Suprapubic skin (tissue), 4 donors: ENCODE results near the gene NFATC2.

Experiments
- EP300 ChIP-seq: sonication (generic); formaldehyde crosslinking; IDR thresholded peaks from one replicate; pipeline ENCODE4 v1.6.1; 2017; ENCODE audit warnings: antibody characterized with exemption
- POLR2A ChIP-seq, 2 donors: fragments of 450-650 bp; IDR thresholded peaks; one replicate each; pipeline ENCODE4 v1.6.1; 2017; ENCODE audit warnings: antibody characterized with exemption in 2 of 2, mild to moderate bottlenecking in 2 of 2, moderate library complexity in 2 of 2
- POLR2AphosphoS5 ChIP-seq, 3 donors: sonication (generic); formaldehyde crosslinking; IDR thresholded peaks; one replicate each; pipeline ENCODE4 v1.6.1; 2017; ENCODE audit warnings: antibody characterized with exemption in 3 of 3
- TF ChIP-seq, protein P1 (sequence below), 2 donors: fragments of 200-600 bp in 1 of 2; fragments of 450-650 bp in 1 of 2; sonication (generic) in 1 of 2; IDR thresholded peaks; one replicate each; pipeline ENCODE4 v1.5.1; 2016 to 2019; ENCODE audit warnings: antibody characterized with exemption in 2 of 2, mild to moderate bottlenecking in 1 of 2, moderate library complexity in 1 of 2

DNA sequence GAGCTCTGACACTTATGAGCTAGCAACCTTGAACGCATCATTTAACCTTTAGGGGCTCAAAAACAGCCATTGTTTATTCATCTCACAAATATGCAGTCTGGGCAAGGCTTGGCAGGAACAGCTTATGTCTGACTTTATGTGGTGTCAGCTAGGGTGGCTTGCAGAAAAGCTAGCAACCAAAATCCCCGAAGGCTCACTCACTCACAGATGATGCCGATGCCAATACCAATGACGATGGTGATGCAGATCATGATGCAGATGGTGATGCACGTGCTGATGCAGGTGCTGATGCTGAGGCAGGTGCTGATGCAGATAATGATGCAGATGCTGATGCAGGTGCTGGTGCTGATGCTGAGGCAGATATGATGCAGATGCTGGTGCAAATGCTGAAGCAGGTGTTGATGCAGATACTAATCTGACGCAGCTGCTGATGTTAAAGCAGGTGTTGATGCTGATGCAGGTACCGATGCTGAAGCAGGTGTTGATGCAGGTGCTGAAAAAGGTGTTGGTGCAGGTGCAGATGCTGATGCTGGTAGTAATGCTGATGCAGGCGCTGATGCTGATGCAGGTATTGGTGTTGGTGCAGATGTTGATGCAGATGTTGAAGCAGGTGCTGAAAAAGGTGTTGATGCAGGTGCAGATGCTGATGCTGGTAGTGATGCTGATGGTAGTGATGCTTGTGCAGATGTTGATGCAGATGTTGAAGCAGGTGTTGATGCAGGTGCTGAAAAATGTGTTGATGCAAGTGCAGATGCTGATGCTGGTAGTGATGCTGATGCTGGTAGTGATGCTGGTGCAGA is 195.6 kb downstream of the NFATC2 start:
- TF ChIP-seq, protein P1, sequence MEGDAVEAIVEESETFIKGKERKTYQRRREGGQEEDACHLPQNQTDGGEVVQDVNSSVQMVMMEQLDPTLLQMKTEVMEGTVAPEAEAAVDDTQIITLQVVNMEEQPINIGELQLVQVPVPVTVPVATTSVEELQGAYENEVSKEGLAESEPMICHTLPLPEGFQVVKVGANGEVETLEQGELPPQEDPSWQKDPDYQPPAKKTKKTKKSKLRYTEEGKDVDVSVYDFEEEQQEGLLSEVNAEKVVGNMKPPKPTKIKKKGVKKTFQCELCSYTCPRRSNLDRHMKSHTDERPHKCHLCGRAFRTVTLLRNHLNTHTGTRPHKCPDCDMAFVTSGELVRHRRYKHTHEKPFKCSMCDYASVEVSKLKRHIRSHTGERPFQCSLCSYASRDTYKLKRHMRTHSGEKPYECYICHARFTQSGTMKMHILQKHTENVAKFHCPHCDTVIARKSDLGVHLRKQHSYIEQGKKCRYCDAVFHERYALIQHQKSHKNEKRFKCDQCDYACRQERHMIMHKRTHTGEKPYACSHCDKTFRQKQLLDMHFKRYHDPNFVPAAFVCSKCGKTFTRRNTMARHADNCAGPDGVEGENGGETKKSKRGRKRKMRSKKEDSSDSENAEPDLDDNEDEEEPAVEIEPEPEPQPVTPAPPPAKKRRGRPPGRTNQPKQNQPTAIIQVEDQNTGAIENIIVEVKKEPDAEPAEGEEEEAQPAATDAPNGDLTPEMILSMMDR (IDR thresholded peaks at IDR 0.05): no peak
- TF ChIP-seq POLR2AphosphoS5 (IDR thresholded peaks at IDR 0.05) (no peak), POLR2A (IDR thresholded peaks at IDR 0.05) (no peak), EP300 (no peak)
